Activated CD4-positive, alpha-beta memory T cell treated with anti-CD3 and anti-CD28 coated beads for 36 hours (primary cell): Measurements from ENCODE around the gene MYOZ1. TPM values are rescaled to one million over a fixed set of nuclear protein-coding genes. Genes with fewer than 3 reads are reported as not detected.
"Not testable (repeated sequence)": the region's sequence is repeated elsewhere in the genome, so short reads cannot be mapped to it uniquely, and the experiment has no call there.

Experiments used
- CTCF ChIA-PET: fragments of 350-600 bp; sonication (Branson Sonifier 250); formaldehyde crosslinking; loops from one replicate; lab custom pipeline; 2021; ENCODE audit warnings: antibody characterized with exemption, inconsistent platforms; lab: Charles Lee
- POLR2A ChIA-PET: fragments of 350-600 bp; sonication (Branson Sonifier 250); formaldehyde crosslinking; loops from one replicate; lab custom pipeline; 2021; ENCODE audit warnings: antibody characterized with exemption; lab: Charles Lee
- DNase-seq: peaks from one replicate; pipeline ENCODE4 v3.0.0-alpha.2; 2020
- H3K27ac Mint-ChIP-seq: one replicate; pipeline ENCODE4 v1.8.0; 2021; ENCODE audit warnings: mixed read lengths
- H3K27me3 Mint-ChIP-seq: one replicate; pipeline ENCODE4 v1.8.0; 2021; ENCODE audit warnings: mixed read lengths
- H3K36me3 Mint-ChIP-seq: one replicate; pipeline ENCODE4 v1.8.0; 2021; ENCODE audit warnings: mixed read lengths
- H3K4me1 Mint-ChIP-seq: one replicate; pipeline ENCODE4 v1.8.0; 2021; ENCODE audit warnings: low read depth, mixed read lengths
- H3K4me3 Mint-ChIP-seq: one replicate; pipeline ENCODE4 v1.8.0; 2021; ENCODE audit warnings: mild to moderate bottlenecking, mixed read lengths
- H3K9me3 Mint-ChIP-seq: one replicate; pipeline ENCODE4 v1.8.0; 2021; ENCODE audit warnings: mixed read lengths
- intact Hi-C: fragments of 100-400 bp; cut with micrococcal nuclease; formaldehyde crosslinking; loops from one replicate; pipeline ENCODE4 v1.15.1; 2023
- total RNA-seq, 2 experiments: library from RNA; stranded (reverse); gene quantifications; one replicate each; pipeline ENCODE4 v1.2.3, GENCODE V29; 2021

Gene MYOZ1
- total RNA-seq = not detected

GRCh38 chr10:73641328-73642060 is at the start of gene MYOZ1:
Gene MYOZ1, minus strand, starts transcription at chr10:73641474. Its CDS starts 1,457 bp downstream, at chr10:73640017.
- no peak for DNase-seq
- intact Hi-C loops = no loop called here
- no peaks in the 10 kb centered on the region for H3K27me3 Mint-ChIP-seq
- H3K4me1 Mint-ChIP-seq = peaks cover 15% of the 10 kb centered on the region
- no peak within 1 kb of the TSS for H3K27ac Mint-ChIP-seq
- H3K9me3 Mint-ChIP-seq = no peaks in the 10 kb centered on the region
- ChIA-PET POLR2A (interaction anchor here (0.6 kb wide), 1 partner anchor 95 kb away, joined by 3 read pairs; no protein-coding TSS in a partner anchor), CTCF (interaction anchor here (0.7 to 13.2 kb wide), 3 partner anchors 74 to 112 kb away, joined by 3 to 219 read pairs (median 3); no protein-coding TSS in a partner anchor)
- H3K4me3 Mint-ChIP-seq = no peak within 1 kb of the TSS
- H3K36me3 Mint-ChIP-seq = no peaks in the 10 kb centered on the region

GRCh38 chr10:73690755-73691154 is 49.5 kb upstream of the MYOZ1 start:
- POLR2A ChIA-PET, intact Hi-C loops, CTCF ChIA-PET, H3K36me3 Mint-ChIP-seq, H3K4me3 Mint-ChIP-seq, H3K4me1 Mint-ChIP-seq, H3K27me3 Mint-ChIP-seq, H3K27ac Mint-ChIP-seq, DNase-seq, H3K9me3 Mint-ChIP-seq: not testable (repeated sequence)

GRCh38 chr10:73689596-73689995 is 48.3 kb upstream of the MYOZ1 start:
- H3K36me3 Mint-ChIP-seq, H3K27me3 Mint-ChIP-seq, intact Hi-C loops, H3K4me1 Mint-ChIP-seq, H3K9me3 Mint-ChIP-seq, DNase-seq, CTCF ChIA-PET, H3K4me3 Mint-ChIP-seq, POLR2A ChIA-PET, H3K27ac Mint-ChIP-seq: not testable (repeated sequence)

- POLR2A ChIA-PET = not testable (repeated sequence)
Observed at GRCh38 chr10:73687641-73688040, 46.4 kb upstream of the MYOZ1 start.

GRCh38 chr10:73674546-73674945 is 33.3 kb upstream of the MYOZ1 start:
- intact Hi-C loops, DNase-seq, H3K4me3 Mint-ChIP-seq, H3K4me1 Mint-ChIP-seq, POLR2A ChIA-PET, H3K27ac Mint-ChIP-seq, H3K9me3 Mint-ChIP-seq, H3K36me3 Mint-ChIP-seq, H3K27me3 Mint-ChIP-seq, CTCF ChIA-PET: not testable (repeated sequence)

More at GRCh38 chr10:73687641-73688040, 46.4 kb upstream of the MYOZ1 start:
- intact Hi-C loops, H3K4me1 Mint-ChIP-seq, H3K27ac Mint-ChIP-seq, H3K4me3 Mint-ChIP-seq, DNase-seq, H3K36me3 Mint-ChIP-seq, CTCF ChIA-PET, H3K9me3 Mint-ChIP-seq, H3K27me3 Mint-ChIP-seq: not testable (repeated sequence)

GRCh38 chr10:73668378-73668777 is 27.1 kb upstream of the MYOZ1 start:
- H3K4me1 Mint-ChIP-seq, H3K4me3 Mint-ChIP-seq, POLR2A ChIA-PET, H3K27ac Mint-ChIP-seq, intact Hi-C loops, H3K9me3 Mint-ChIP-seq, CTCF ChIA-PET, DNase-seq, H3K27me3 Mint-ChIP-seq, H3K36me3 Mint-ChIP-seq: not testable (repeated sequence)

GRCh38 chr10:73666153-73666809 is 25.0 kb upstream of the MYOZ1 start:
- CTCF ChIA-PET = interaction anchor here (0.6 kb wide), 1 partner anchor 21 kb away, joined by 3 read pairs; no protein-coding TSS in a partner anchor

GRCh38 chr10:73665581-73665980 is 24.3 kb upstream of the MYOZ1 start:
- H3K4me3 Mint-ChIP-seq, H3K27ac Mint-ChIP-seq, CTCF ChIA-PET, H3K27me3 Mint-ChIP-seq, H3K9me3 Mint-ChIP-seq, H3K36me3 Mint-ChIP-seq, H3K4me1 Mint-ChIP-seq, DNase-seq, intact Hi-C loops, POLR2A ChIA-PET: not testable (repeated sequence)

More at GRCh38 chr10:73666153-73666809, 25.0 kb upstream of the MYOZ1 start:
- DNase-seq, H3K4me1 Mint-ChIP-seq, intact Hi-C loops, H3K4me3 Mint-ChIP-seq, H3K36me3 Mint-ChIP-seq, H3K9me3 Mint-ChIP-seq, POLR2A ChIA-PET, H3K27ac Mint-ChIP-seq, H3K27me3 Mint-ChIP-seq: not testable (repeated sequence)

GRCh38 chr10:73664156-73665040 is 23.1 kb upstream of the MYOZ1 start:
- H3K36me3 Mint-ChIP-seq, CTCF ChIA-PET, H3K9me3 Mint-ChIP-seq, POLR2A ChIA-PET, H3K4me3 Mint-ChIP-seq, intact Hi-C loops, H3K27me3 Mint-ChIP-seq, H3K27ac Mint-ChIP-seq, H3K4me1 Mint-ChIP-seq, DNase-seq: not testable (repeated sequence)

GRCh38 chr10:73663621-73664020 is 22.3 kb upstream of the MYOZ1 start:
- intact Hi-C loops, POLR2A ChIA-PET, H3K4me1 Mint-ChIP-seq, H3K27ac Mint-ChIP-seq, H3K4me3 Mint-ChIP-seq, CTCF ChIA-PET, H3K9me3 Mint-ChIP-seq, H3K27me3 Mint-ChIP-seq, H3K36me3 Mint-ChIP-seq, DNase-seq: not testable (repeated sequence)

- DNase-seq, H3K9me3 Mint-ChIP-seq, H3K27me3 Mint-ChIP-seq, H3K36me3 Mint-ChIP-seq, H3K4me3 Mint-ChIP-seq, intact Hi-C loops, H3K4me1 Mint-ChIP-seq, POLR2A ChIA-PET, H3K27ac Mint-ChIP-seq, CTCF ChIA-PET: not testable (repeated sequence)
Observed at GRCh38 chr10:73662705-73663104, 21.4 kb upstream of the MYOZ1 start.

- intact Hi-C loops = no loop called here
- Mint-ChIP-seq H3K4me1 (peaks cover 3% of the 10 kb centered on the region), H3K36me3 (no peaks in the 10 kb centered on the region), H3K27ac (no peak within 1 kb of the TSS), H3K27me3 (no peaks in the 10 kb centered on the region), H3K9me3 (no peaks in the 10 kb centered on the region), H3K4me3 (no peak within 1 kb of the TSS)
- POLR2A ChIA-PET = no interaction called here
- DNase-seq = no peak
- CTCF ChIA-PET = no interaction called here
Observed at GRCh38 chr10:73655990-73656298, 14.7 kb upstream of the MYOZ1 start, which contains the start of gene SYNPO2L. Gene SYNPO2L, minus strand, starts transcription at chr10:73656029. Its CDS starts 107 bp downstream, at chr10:73655922.
